Fibroblast of skin of right quadriceps (primary cell): ENCODE results near the gene CCDC88B.
"Not testable (repeated sequence)": the region's sequence is repeated elsewhere in the genome, so short reads cannot be mapped to it uniquely, and the experiment has no call there.

Experiments used
- DNase-seq: peaks from one replicate; pipeline ENCODE4 v3.0.0-alpha.2; 2013

CCDC88B gene

DNA sequence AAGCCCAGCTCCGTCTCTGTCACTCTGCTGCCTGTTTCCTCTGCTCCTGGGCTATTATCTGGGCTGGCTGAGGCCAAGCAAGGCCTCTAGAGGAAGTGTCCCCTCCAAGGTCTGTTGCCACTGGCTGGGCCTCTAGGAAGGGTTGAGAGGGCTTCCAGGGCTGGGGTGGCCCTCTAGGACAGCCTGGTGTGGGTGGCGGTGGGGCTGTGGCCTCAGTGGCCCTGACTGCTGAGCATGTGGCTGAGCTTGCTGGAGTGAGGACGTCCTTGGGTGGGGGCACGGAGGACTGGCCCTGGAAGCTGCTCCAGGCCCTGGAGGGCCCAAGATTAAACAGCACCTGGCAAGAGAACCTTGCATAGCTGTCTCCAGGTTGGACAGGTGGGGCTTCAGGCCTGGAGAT is 16.0 kb upstream of the CCDC88B start:
- DNase-seq: not testable (repeated sequence)

DNA sequence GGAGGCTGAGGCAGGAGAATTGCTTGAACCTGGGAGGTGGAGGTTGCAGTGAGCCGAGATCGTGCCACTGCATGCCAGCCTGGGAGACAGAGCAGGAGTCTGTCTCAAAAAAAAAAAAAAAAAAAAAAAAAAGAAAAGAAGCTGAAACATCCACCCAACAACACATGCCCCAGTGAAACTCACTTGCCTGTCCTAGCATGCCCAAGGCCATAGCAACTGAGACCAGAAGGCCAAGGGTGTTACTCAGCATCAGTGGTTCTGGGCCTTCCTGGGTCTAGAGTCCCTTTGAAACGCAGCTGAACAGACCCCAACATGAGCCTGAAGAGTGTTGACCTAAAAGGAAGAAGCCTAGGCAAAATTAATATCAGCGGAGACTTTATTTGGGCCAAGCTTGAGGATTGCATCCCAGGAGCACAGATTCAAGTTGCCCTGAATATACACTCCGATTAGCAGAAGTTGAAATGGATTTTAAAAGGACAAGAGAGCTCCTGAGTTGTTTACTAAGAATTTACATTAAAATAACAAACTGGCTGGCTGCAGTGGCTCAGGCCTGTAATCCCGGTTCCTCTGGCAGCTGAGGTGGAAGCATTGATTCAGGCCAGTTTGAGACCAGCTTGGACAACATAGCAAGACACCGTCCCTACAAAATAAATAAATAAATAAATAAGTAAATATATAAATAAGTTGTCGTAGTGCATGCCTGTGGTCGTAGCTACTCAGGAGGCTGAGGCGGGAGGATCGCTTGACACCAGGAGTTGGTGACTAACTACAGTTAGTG is 15.1 kb upstream of the CCDC88B start:
- no peak for DNase-seq

DNA sequence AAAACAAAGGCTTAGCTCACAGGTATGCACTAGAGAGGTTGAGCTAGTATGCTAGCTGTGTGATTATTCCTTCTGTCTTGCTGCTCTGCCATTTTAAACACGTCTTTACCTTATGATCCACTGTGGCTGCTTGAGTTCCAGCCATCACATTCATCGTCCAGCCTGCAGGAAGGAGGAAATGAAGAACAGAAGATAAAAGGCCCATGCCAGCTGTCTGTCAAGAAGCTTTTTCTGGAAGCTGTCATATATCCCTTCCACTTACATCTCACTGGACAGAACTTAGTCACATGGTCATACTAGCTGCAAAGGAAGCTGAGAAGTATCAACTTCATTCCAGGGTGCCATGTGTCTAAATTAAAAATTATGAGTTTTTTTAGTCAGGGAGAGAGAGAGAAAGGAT is 12.6 kb upstream of the CCDC88B start:
- DNase-seq: no peak

DNA sequence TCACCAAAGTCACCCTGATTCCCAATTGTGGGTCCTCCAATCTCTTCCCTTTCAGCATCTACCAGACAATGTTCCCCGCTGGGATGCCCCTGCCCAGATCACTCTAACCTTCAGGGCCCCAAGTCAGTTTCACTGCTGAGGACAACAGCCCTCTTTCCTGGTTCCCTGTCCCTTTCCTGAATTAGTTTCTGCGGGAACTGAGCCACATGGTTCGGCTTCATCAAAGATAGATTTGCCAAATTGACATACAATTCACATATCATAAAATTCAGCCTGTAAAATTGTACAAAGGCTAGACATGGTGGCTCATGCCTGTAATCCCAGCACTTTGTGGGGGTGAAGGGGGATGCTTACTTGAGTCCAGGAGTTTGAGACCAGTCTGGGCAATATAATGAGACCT is 12.0 kb upstream of the CCDC88B start:
- DNase-seq: no peak

DNA sequence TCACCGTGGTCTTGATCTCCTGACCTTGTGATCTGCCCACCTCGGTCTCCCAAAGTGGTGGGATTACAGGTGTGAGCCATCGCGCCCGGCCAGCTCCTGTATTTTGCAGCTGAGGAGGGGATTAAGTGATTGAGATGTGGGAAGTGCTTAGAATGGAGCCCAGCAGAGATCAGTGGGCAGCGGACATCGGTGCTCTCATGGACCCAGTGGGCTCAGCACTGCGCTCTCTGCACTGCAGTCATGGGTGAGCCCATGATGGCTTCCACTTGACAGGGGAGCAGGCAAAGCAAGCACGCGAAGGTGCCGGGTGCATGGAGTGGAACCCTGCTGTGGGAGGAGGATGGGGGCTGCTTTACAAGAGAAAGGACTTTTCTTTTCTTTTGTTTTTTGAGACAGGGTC is 9.1 kb upstream of the CCDC88B start:
- DNase-seq: no peak

DNA sequence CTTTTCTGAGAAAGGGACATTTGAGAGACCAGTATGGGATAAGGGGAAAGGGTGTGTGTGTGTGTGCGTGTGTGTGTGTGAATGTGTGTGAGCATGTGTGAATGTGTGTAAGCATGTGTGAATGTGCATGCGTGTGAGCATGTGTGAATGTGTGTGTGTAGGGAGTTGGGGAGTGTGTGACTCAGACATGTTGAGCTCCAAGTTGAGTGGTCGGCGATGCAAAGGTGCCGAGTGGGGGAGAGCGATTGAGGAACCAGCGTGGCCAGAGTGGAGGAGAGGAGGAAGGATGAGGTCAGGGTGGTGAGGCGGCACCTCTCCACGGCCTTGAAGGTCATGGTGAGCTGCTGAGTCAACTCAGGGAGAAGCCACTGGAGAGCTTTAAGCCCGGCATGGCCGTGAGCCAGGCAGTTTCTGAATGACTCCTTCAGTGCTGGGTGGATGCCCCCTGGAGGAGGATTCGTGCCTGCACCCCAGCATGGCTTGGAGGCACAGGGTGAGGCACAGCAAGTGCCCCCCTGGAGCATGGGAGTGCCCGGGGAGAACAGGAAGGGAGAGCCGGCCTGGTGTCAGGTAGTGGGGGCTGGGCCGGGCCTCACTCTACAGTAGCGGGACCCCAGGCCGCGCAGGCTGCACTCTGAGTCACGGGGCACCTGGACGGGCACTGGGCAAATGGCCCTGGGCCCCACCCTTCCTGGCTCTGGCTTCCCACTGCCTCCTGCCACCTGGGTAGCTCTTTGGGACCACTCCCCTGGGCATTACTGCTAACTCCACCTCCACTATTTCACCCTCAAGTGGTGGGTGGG is 8.2 kb upstream of the CCDC88B start:
- peak; percentile 78 for DNase-seq

DNA sequence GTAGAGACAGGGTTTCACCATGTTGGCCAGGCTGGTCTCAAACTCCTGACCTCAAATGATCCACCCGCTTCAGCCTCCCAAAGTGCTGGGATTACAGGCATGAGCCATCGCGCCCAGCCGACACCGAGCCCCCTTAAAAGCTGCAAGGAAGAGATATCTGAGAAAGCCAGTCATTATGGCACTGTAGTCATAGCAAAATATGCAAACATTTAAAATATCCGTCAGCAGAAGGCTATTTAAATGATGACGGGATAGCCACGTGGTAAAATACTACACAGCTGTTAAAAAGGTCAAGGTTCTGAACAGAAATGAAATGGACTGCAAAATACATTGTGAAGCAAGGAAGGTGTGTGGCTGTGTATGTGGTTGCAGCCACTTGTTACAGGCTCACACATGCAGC is 6.4 kb upstream of the CCDC88B start:
- DNase-seq: no peak

DNA sequence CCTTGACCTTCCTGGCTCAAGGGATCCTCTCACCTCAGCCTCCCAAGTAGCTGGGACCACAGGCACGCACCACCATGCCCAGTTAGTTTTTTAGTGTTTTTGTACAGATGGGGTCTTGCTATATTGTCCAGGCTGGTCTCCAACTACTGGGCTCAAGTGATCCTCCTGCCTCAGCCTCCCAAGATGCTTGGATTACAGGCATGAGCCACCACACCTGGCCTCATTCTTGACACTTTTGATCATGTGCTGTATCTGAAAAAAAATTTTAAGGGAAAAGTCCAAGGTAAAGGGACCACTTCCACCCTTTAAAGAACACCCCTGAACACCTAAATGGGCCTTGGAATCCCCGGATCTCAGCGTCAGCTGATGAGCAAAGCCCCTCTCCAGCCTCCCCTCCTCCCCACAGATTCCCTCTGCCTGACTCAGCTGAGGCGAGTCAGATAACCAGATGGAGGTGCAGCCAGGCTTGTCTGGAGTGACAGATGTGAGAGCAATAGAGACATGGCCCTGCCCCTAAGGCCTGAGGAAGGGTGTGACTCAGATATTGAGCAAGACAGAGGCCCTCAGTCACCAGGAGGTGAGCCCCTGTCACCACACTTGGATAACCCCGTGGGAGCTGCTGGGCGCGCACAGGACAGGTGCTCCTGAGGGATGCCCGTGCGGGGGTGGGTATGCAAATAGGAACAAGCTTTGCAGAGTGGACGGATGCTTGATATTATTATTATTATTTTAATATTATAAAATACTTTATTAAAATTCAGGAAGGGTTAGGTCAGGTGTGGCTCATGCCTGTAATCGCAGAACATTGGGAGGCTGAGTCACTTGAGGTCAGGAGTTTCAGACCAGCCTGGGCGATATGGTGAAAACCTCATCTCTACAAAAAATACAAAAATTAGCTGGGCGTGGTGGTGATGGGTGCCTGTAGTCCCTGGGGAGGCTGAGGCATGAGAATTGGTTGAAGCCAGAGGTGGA is 5.0 kb upstream of the CCDC88B start:
- DNase-seq: peak; percentile 94

DNA sequence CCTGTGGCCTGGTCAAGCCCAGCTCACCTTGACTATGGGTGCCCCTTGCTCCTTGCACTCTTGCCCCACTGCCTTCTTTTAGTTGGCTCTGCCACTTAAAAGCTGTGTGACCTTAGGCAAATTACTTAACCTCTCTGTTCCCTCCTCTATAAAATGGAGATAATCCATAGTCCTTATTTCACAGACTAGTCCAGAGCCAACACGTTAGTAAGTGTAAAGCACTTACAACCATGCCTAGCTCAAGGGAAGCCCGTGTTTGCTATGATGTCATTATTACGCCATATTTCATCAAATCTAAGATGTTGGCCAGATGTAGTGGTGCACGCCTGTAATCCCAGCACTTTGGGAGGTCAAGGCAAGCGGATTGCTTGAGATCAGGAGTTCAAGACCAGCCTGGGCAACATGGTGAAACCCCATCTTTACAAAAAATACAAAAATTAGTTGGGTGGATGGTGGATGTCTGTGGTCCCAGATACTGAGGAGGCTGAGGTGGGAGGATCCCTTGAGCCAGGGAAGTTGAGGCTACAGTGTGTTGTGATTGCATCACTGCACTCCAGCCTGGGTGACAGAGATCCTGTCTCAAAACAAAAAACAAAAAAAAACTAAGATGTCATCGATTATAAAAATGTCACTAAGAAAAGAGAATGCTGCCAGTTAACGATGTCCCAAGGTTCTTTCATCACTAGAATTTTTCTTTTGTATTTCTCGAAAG is 2.3 kb upstream of the CCDC88B start:
- DNase-seq: no peak

DNA sequence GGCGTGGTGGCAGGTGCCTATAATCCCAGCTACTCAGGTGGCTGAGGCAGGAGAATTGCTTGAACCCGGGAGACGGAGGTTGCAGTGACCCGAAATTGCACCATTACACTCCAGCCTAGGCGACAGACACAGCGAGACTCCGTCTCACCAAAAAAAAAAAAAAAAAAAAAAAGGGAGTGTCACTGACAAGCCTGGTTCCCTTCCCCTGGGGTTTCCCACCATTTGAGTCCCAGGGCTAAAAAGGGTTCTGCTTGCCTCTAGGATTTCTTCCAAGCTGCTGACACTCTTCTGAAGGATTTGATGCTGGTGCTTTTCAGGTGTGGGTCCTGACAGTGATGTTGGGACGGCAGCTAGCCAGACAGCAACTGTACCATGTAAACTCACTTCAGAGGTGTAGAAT is 1.3 kb upstream of the CCDC88B start:
- DNase-seq: no peak

DNA sequence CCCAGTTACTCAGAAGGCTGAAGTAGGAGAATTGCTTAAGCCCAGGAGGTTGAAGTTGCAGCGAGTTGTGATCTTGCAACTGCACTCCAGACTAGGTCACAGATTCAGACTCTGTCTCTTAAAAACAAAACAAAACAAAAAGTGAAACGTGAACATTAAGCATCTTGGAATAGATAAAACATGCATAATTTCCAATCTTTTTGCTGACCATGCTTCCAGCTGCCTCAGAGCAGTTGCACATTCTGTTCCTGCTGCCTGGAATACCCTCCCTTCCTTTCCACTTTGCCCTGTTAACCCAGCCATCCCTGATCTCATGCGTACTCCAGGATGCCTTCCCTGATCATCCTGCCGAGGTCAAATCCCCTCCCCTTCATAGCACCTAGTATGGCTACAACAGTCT is 718 bp upstream of the CCDC88B start:
- DNase-seq: no peak

DNA sequence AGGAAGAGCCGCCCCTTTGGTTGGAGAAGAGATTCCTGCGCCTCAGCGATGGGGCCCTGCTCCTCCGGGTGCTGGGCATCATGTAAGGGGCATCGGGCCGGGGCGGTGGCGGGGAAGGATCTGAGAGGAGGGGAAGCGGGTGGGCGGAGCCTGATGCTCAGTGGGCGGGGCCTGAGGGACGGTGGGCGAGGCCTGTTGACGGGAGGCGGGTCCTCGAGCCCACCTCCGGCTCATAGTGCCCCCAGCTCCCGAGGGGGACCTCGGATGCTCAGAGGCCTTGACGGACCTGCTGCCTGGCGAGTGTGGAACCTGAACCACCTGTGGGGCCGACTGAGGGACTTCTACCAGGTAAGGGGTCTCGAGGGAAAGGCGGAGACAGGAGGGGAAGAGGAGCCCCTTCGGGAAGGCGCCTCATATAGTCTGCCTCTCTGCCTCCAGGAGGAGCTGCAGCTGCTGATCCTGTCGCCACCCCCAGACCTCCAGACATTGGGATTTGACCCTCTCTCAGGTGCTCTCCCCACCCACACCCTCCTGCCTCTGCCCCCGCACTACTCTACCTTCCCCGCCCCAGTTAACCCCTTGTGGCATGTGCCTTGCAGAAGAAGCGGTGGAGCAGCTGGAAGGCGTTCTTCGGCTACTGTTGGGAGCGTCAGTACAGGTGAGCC is 799 bp downstream of the CCDC88B start:
- DNase-seq: no peak

DNA sequence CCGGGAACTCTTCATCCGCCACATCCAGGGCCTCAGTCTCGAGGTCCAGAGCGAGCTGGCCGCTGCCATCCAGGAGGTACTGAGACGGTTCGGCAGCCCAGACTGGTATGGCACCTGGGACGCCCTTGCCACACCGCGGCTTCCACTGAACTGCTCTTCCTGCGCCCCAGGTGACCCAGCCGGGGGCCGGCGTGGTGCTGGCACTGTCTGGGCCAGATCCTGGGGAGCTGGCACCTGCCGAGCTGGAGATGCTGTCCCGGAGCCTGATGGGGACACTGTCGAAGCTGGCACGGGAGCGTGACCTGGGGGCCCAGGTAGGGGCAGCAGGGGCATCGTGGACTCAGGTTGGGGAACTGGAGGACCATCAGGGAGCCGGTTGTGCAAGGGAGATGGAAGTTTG is 1.4 kb downstream of the CCDC88B start:
- no peak for DNase-seq

DNA sequence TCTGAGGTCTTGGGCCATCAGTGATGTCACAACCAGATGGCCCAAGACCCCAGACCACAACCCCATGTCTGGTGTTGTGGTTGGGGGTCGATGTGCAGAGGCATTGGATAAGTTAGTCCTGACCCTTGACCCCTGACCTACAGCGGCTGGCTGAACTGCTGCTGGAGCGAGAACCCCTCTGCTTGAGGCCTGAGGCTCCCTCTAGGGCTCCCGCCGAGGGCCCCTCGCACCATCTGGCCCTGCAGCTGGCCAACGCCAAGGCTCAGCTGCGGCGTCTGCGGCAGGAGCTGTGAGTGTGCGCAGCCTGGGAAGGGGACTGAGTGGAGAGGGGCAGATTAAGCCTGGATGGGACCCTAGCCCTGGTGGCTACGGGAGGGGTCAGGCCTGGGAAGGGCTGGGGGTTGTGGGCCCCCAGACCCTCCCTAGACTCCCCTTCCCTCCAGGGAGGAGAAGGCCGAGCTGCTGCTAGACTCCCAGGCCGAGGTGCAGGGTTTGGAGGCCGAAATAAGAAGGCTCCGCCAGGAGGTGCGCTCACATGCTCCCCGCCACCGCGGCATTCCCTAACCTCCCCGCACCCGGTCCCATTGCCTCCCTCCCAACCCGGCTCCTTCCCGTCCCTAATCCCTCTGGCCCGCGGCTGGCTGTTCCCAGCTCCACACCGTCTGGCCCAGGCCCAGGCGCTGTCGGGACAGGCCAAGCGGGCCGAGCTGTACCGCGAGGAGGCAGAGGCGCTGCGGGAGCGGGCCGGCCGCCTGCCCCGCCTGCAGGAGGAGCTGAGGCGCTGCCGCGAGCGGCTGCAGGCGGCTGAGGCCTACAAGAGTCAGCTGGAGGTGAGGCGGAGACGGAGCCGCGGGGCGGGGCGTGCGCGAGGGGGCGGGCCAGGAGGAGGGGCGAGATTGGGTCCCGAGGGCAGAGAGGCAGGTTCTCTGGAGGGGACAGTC is 2.1 kb downstream of the CCDC88B start:
- peak; percentile 85 for DNase-seq

DNA sequence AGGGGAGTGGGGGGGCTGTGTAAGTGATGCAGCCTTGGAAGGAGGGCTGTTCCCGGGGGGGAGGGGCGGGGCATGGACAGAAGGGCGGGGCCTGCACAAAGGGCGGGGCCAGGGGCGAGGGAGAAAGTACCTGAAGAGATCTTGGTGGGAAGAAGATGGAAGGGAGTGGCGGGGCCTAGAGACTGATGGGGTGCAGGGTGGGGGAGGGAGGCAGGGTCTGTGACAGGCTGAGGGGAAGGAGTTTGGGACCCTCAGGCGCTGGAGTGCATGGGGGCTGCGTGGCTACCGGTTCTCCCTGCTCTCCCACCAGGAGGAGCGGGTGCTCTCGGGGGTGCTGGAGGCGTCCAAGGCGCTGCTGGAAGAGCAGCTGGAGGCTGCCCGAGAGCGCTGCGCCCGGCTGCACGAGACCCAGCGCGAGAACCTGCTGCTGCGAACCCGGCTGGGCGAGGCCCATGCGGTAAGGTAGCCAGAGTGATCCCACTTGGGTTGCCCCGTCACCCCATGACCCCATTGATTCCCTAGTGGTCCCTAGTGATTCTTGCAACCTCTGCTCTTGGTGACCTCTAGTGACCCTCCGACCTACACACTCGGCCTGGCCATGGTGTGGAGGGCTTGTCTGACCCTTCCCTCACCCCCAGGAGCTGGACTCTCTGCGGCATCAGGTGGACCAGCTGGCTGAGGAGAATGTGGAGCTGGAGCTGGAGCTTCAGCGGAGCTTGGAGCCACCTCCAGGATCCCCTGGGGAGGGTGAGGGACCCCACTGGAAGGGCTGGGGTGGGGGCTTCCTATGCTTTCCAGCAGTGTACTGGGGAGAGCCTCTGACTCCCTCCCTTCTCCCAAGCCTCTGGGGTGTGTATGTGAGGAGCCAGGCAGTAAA is 3.1 kb downstream of the CCDC88B start:
- no peak for DNase-seq

DNA sequence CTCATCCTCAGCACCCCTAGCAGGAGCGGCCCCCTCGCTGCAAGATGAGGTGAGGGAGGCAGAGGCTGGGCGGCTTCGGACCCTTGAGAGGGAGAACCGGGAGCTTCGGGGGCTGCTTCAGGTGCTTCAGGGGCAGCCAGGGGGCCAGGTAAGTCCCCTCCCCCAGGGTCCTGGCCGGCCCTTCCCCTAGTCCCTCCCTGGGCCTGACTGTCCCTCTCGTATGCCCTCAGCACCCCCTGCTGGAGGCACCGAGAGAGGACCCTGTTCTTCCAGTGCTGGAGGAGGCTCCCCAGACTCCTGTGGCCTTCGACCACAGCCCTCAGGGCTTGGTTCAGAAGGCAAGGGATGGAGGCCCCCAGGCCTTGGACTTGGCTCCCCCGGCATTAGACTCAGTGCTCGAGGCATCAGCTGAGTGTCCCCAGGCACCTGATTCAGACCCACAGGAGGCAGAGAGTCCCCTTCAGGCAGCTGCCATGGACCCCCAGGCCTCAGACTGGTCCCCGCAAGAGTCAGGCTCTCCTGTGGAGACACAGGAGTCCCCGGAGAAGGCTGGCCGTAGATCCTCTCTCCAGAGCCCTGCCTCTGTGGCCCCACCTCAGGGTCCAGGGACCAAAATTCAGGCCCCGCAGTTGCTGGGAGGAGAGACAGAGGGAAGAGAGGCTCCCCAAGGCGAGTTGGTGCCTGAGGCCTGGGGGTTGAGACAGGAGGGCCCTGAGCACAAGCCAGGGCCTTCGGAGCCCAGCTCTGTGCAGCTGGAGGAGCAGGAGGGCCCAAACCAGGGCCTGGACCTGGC is 4.0 kb downstream of the CCDC88B start:
- DNase-seq: no peak

DNA sequence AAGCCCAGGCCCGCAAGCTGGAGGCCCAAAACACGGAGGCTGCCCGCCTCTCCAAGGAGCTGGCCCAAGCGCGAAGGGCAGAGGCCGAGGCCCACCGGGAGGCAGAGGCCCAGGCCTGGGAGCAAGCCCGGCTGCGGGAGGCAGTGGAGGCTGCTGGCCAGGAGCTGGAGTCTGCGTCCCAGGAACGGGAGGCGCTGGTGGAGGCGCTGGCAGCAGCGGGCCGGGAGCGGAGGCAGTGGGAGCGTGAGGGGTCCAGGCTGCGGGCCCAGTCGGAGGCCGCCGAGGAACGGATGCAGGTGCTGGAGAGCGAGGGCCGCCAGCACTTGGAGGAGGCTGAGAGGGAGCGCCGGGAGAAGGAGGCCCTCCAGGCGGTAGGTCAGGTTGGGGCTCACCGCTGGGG is 4.8 kb downstream of the CCDC88B start:
- no peak for DNase-seq

DNA sequence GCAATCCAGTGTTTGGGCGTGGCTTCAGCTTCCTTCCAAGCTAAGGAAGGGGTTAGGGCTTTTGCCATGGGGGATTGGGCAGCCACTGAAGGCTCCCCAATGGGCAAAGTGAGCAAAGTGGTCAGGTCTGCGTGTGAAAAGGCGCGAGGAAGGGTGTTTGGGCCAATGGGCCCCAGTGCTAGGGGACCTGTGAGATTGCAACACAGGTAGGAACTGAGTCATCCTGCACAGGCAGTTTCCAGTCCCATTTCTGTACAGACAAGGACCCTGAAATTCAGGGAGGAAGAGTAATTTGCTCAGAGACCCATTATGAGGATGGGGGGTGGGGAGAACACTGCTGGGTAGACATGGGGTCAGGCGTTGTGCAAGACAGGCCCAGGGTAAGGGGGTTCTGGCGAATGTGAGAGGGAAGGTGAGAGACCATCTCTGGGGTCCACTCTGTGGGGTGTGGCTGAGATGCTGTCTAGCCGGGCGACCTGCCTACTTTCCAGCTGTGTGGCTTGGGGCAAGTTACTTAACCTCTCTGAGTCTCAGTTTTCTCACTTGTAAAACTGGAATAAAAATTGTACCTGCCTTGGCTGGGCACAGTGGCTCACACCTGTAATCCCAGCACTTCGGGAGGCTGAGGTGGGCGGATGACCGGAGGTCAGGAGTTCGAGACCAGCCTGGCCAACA is 7.3 kb downstream of the CCDC88B start:
- no peak for DNase-seq
